IPS-15b (cell line): ENCODE measurements around the gene WEE2.
A peak's percentile ranks its signal among the peaks of the same experiment; 100 is the strongest.

Source experiments
- H3K27me3 ChIP-seq: one replicate; pipeline ENCODE4 v1.6.1; 2013; ENCODE audit warnings: low read length; ENCODE audit not compliant: control insufficient read depth, insufficient read depth
- H3K36me3 ChIP-seq: one replicate; pipeline ENCODE4 v1.6.1; 2013; ENCODE audit warnings: low read length; ENCODE audit not compliant: control insufficient read depth, insufficient read depth
- H3K4me1 ChIP-seq: one replicate; pipeline ENCODE4 v1.6.1; 2013; ENCODE audit warnings: mild to moderate bottlenecking, low read length; ENCODE audit not compliant: control insufficient read depth, insufficient read depth
- H3K4me3 ChIP-seq: one replicate; pipeline ENCODE4 v1.5.1; 2013; ENCODE audit warnings: low read depth, low read length
- H3K9ac ChIP-seq: one replicate; pipeline ENCODE4 v1.6.1; 2013; ENCODE audit warnings: low read depth, mild to moderate bottlenecking, low read length
- H3K9me3 ChIP-seq: one replicate; pipeline ENCODE4 v1.6.1; 2013; ENCODE audit warnings: mild to moderate bottlenecking, low read length; ENCODE audit not compliant: control insufficient read depth, insufficient read depth

Gene WEE2

DNA sequence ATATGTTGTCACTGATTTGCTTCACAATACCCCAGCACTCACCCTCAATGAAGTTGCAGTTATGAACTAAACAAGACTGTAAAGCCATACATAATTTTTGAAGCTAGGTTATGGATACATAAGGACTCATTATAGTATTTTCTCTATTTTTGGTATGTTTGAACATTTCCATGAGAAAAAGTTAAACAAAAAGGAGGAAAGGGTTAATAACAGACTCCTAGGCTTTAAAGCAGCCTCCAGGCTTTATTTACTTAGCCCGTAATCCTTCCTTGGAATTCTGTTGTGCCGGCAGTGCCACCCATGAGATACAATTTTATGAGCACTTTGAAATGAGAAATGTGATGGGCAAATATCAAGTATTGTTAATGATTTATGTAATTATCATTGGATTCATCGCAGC is 4.0 kb upstream of the WEE2 start:
- Histone ChIP-seq H3K27me3 (peaks cover 22% of the 10 kb centered on the region), H3K9ac (no peak overlapping the region), H3K4me1 (peaks cover 2% of the 10 kb centered on the region), H3K36me3 (no peaks in the 10 kb centered on the region), H3K9me3 (no peaks in the 10 kb centered on the region), H3K4me3 (no peak overlapping the region)

DNA sequence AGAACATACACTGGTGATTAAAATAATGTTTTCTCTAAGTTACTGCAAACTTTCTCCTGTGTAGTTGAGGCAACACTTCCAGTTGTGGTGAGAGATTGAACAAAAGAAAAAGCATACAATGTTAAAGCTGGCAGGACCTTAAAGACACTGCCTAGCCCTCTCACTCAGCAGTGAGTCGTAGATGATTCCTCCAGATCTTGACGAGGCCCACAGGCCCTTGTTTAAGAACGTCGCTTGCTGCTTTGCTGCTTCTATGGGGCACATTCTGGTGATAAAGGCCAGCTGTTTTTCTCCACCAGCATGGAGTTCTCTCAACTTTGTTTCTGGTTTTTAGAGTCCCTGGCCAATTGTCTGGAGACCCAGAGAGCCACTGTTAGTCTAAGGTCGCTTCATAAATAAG is 3.4 kb upstream of the WEE2 start:
- peaks cover 2% of the 10 kb centered on the region for H3K4me1 ChIP-seq
- H3K27me3 ChIP-seq, result peaks cover 22% of the 10 kb centered on the region
- H3K36me3 ChIP-seq, result no peaks in the 10 kb centered on the region
- H3K4me3 ChIP-seq, result no peak overlapping the region
- no peaks in the 10 kb centered on the region for H3K9me3 ChIP-seq
- no peak overlapping the region for H3K9ac ChIP-seq

DNA sequence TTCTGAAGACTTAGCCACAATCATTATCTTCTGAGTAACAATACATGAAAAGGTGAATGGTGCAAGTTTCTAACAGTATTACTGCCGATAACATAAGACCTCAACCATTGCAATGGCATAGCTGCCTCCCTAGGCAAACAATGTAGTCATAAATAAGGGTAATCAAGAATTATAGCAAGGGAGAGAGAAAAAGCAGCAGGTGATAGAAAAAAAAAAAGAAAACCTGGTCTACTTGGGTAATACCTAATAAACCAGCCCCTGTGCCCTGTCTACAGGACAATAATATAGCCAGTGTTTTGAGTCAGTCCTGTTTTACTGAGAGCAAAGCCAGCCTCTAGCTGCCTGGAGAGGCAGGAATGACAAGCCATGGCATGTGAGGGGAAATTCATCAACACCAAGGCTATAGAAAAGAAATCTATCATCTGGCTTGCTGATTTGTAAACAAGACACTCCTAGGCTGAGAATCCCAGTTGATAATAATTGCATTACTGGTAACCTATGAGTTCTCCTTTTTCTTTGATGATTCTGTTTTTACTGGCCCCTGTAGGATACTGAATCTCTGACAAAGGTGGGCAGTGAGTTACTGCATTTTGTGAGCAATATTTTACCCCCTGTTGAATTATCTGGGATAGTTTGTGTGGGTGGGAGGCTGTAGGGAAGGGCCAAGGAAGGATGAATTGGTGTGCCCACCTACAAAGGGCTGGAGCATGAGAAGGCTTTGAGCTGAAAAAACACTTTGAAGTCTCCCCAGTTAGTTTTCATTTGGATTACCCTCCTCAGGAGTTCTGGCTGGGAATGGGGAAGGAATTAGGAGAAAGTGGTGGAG is 1.7 kb upstream of the WEE2 start:
- H3K4me3 ChIP-seq, result no peak overlapping the region
- no peak overlapping the region for H3K9ac ChIP-seq
- no peaks in the 10 kb centered on the region for H3K36me3 ChIP-seq
- no peaks in the 10 kb centered on the region for H3K9me3 ChIP-seq
- peaks cover 17% of the 10 kb centered on the region for H3K27me3 ChIP-seq
- peaks cover 8% of the 10 kb centered on the region for H3K4me1 ChIP-seq

DNA sequence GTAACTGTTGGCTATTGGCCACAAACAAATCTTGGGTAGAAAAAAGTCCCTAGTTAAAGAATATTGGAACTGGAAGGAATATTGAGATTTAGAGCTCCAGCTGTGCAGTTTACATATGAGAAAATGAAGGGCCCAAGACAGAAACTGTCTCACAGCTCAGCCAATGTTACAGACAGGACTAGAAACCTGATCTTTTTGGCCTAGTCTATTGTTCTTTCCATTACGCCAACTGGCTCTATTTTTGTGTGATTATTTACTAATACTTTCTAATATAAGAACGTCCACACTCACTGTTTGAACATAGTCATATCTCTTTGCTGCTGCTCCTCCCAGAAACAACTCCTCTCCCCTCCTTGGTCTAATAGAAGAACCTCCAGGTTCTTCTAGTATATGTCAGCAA is 1.2 kb downstream of the WEE2 start:
- no peaks in the 10 kb centered on the region for H3K9me3 ChIP-seq
- no peak overlapping the region for H3K9ac ChIP-seq
- H3K4me3 ChIP-seq, result no peak overlapping the region
- H3K4me1 ChIP-seq, result peaks cover 8% of the 10 kb centered on the region
- no peaks in the 10 kb centered on the region for H3K36me3 ChIP-seq
- no peaks in the 10 kb centered on the region for H3K27me3 ChIP-seq

DNA sequence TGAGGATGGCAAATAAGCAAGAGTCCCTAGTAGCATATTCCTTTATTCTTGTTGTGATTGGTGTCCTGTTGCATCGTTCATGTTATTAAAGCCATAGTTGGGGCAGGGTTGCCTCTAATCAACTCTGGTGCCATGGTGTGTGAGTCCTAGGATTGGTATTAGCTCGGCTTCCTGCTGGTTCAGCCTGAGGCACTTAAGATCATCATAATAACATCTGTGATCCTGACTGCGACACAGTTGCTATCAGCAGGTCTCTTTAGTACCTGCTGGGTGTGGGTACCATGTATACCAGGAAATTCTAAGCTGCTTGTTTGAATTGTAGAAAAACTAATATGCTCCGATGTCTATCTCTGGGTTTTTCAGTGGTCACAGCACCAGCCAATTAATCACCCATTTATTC is 1.6 kb downstream of the WEE2 start:
- Histone ChIP-seq H3K27me3 (no peaks in the 10 kb centered on the region), H3K4me1 (peaks cover 8% of the 10 kb centered on the region), H3K36me3 (no peaks in the 10 kb centered on the region), H3K4me3 (no peak overlapping the region), H3K9ac (no peak overlapping the region), H3K9me3 (no peaks in the 10 kb centered on the region)

DNA sequence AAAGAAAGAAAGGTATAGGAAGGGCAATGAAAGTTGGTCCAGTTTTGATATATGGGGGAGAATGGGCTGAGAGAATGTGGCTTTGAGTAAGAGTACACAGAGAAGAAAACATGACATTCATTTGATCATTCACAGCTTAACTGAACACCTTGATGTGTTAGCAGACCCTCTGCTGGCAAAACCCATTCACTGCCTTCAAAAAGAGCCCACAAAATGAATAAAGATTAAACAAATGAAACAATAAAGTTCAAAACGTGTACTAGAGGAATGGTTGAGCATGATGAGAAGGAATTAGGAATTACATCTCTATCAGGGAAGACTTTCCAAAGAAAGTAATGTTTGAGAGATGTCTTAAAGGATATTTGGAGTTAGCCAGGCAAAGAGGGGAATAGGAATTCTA is 2.1 kb downstream of the WEE2 start:
- Histone ChIP-seq H3K9ac (no peak overlapping the region), H3K36me3 (no peaks in the 10 kb centered on the region), H3K4me3 (no peak overlapping the region), H3K27me3 (no peaks in the 10 kb centered on the region), H3K4me1 (peaks cover 8% of the 10 kb centered on the region), H3K9me3 (no peaks in the 10 kb centered on the region)

DNA sequence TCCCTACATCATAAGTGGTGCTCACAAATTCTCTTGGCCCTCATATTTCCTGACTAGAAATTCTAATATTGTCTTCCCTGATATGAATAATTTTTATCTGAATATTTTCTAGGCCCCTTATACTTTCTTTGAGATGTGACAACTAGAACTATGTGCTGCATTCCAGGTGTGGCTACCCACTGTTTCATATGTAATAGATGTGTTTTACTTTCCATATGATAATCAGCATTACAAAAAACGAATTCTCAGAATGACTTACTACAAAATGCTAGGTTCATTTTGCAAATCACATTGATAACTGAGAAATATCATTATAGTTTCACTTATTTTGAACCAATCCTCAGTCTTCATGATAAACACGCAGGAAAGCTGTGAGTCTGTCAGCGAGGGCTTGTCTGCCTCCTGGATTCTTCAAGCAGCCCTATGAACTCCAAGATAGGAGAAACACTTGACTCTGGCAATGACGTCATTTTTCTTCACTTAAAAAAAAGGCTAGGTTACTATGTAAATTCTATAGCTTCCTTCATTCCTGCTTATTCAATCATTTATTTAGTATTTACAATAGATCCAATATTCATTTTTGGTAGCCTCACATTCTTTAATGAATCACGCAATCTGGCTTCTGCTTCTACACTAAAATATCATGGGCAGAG is 4.6 kb downstream of the WEE2 start:
- H3K4me1 ChIP-seq, result peaks cover 8% of the 10 kb centered on the region
- H3K9ac ChIP-seq, result no peak overlapping the region
- no peak overlapping the region for H3K4me3 ChIP-seq
- no peaks in the 10 kb centered on the region for H3K9me3 ChIP-seq
- H3K27me3 ChIP-seq, result no peaks in the 10 kb centered on the region
- H3K36me3 ChIP-seq, result no peaks in the 10 kb centered on the region

DNA sequence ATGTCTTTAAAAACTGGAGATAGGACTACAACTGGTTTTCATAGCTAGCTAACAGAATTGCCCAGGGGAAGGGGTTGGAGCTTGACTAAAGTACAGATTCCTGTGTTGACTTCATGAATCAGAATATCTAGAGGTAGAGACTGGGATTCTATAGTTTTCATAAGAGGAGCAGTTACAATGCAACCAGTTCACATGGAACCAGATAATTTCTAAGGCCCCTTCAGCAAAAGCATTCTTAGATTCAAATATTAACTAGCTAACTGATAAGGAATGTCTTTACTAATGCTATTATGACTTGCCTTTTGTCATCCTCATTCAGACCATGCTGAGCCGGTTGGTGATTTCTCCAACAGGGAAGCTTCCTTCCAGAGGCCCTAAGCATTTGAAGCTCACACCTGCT is 5.7 kb downstream of the WEE2 start:
- Histone ChIP-seq H3K4me3 (no peak overlapping the region), H3K36me3 (no peaks in the 10 kb centered on the region), H3K9me3 (no peaks in the 10 kb centered on the region), H3K9ac (no peak overlapping the region), H3K4me1 (peaks cover 8% of the 10 kb centered on the region), H3K27me3 (no peaks in the 10 kb centered on the region)

DNA sequence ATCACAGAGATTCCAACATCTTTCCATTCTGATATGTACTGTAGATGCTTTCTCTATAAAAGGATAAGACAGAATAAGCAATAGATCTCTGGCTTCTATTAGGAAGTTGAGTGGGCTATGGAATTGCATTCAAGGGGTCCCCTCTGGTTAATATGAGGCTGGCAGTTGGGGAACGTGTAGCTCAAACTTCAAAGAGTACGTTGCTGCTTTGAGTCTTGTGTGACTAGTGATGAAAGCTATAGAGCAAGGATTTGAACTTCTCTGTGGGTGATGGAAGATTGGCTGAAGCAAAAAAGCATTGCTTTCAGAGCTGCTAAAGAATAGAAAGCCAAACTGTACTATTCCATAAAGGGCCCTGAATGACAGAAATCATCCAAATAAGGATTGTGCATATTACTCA is 6.4 kb downstream of the WEE2 start:
- H3K4me3 ChIP-seq, result no peak overlapping the region
- no peak overlapping the region for H3K9ac ChIP-seq
- H3K27me3 ChIP-seq, result no peaks in the 10 kb centered on the region
- H3K9me3 ChIP-seq, result no peaks in the 10 kb centered on the region
- H3K4me1 ChIP-seq, result peaks cover 8% of the 10 kb centered on the region
- H3K36me3 ChIP-seq, result no peaks in the 10 kb centered on the region

DNA sequence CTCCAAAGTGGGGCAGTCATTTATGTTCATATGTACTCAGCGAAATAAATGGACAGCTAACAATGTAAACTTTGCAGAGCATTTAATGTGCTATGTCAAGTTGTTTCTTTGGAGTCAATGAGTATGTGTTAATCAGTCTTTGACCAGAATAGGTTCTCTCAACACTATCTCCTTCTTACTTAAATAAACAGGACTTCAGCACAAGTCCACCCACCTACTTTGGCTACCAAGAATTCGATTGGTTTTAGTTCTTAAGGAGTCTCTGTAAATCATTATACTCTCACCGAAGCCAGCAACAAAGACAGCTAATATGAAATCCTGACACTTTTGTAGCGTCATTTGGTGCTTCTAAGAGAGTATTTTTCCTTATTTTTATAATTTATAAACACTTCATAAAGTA is 6.9 kb downstream of the WEE2 start:
- Histone ChIP-seq H3K4me1 (peaks cover 8% of the 10 kb centered on the region), H3K36me3 (no peaks in the 10 kb centered on the region), H3K27me3 (no peaks in the 10 kb centered on the region), H3K9me3 (no peaks in the 10 kb centered on the region), H3K4me3 (no peak overlapping the region), H3K9ac (no peak overlapping the region)

DNA sequence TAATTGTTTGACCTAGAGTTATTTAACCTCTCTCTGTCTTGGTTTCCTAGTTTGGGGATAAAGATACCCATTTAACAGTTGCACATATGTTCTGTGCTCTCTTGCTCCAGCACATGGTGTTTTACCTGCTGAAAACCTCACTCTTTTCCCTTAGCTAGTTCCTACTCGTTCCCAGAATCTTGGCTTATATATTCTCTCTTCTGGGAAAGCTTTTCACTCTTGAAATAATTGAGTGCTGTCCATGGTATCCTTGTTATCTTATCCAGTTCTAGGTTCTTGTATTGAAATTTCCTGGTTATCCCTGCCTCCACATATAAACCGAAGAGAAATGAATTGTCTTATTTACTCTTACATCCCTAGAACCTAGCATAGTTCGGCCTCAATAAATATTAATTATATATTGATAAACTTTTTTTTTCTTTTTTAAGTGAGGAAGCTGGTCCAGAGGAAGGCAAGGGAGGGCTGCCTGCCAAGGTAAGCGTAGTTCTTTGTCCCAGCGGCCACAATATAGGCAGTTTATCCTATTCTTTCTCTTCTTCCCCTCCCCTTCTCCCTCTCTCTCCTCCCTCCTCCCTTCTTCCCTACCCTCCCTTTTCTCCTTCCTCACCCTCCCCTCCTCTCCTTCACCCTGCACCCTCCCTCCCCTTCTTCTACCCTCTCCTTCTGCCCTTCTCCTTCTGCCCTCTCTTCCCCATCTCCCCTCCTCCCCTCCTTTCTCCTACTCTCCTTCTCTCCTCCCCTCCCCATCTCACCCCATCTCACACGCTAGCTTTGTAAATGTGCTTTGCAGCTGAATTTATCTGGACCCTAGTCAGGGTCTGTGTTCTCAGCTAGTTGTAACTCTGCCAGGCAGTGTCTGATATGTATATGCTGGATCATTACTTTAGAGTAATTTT is 7.9 kb downstream of the WEE2 start:
- H3K27me3 ChIP-seq, result no peaks in the 10 kb centered on the region
- H3K9ac ChIP-seq, result no peak overlapping the region
- H3K36me3 ChIP-seq, result no peaks in the 10 kb centered on the region
- peaks cover 7% of the 10 kb centered on the region for H3K4me1 ChIP-seq
- peak overlapping the region; percentile 21 for H3K4me3 ChIP-seq
- H3K9me3 ChIP-seq, result no peaks in the 10 kb centered on the region
